CD4-positive, alpha-beta T cell treated with Interleukin-6 at 100 ng/mL for 8 hours (primary cell): Measurements from ENCODE around the gene MAGI2.
"Not testable (repeated sequence)": the region's sequence is repeated elsewhere in the genome, so short reads cannot be mapped to it uniquely, and the experiment has no call there.

Experiments used
- DNase-seq: peaks from one replicate; pipeline ENCODE4 v3.0.0-alpha.2; 2020; ENCODE audit warnings: mixed read lengths, low spot score

MAGI2 gene

DNA sequence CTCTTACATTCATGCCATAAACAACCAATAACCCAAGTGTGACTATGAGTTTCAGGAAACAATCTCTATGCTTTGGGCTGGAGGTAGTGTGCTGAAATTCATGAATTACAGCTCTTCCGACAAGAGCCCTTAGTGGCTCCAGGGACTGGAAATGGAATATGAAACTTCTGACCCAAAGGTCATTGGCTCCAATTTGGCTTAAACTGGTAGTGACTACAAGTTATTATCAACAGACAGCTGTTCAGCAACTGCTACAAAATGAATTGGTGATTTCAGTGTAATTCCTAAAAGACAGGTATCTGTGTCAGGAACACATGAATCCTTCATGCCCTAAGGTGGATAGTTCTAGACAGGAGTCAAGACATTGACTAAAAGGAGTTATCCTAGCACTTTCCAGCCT lies 909.5 kb downstream of the MAGI2 start:
- no peak for DNase-seq

DNA sequence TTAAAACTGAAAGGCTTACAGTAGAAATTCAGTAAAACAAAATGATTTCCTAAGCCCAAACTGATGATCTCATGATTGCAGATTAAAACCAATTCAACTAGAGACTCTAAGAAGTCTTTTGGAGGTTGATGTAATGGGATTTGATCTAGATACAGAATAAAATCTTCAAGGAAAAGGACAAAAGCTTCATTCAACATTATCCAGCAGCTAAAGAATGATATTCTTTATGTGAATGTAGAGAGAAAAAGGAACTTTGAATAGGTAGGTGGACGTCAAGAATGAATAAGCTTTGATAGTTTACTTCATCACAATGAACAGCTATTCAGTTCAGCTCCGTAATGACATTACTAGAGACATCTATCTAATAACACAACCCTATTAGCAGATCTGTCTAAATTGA lies 910.5 kb downstream of the MAGI2 start:
- no peak for DNase-seq

DNA sequence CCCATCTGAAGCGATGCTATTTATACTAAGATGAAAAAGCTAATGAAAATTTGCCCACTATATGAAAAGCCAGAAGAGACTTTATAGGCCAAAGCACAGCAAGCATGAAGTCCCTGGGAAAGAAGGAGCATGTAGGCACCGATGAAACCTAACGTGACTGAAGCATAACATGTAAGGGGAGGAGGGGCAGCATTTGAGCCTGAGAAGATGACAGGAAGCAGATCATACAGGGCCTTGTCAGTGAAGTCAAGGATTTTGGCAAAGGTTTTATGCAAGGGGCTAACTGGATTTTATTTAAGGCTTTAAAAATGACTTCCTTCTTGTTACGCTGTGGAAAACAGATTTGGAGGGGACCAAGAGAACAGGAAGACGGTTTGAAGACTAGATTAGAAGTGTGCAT lies 910.9 kb downstream of the MAGI2 start:
- DNase-seq = no peak

DNA sequence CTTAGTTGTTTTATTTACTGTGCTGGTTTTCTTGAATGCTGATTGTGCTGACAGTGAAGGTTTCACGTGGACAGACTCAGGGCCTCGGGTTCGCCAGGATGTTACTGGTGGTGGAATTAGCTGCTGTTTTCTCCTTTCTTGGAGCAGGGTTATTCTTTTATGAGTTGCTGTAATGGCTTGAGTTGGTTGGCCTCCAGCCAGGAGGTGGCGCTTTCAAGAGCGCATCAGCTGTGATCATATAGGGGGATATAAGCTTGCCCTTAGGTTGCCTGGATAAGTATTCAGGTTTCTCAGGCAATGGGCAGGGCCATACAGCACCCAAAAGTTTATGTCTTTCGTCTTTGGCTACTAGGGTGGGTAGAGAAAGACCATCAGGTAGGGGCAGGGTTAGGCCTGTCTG lies 913.6 kb downstream of the MAGI2 start:
- DNase-seq = no peak

DNA sequence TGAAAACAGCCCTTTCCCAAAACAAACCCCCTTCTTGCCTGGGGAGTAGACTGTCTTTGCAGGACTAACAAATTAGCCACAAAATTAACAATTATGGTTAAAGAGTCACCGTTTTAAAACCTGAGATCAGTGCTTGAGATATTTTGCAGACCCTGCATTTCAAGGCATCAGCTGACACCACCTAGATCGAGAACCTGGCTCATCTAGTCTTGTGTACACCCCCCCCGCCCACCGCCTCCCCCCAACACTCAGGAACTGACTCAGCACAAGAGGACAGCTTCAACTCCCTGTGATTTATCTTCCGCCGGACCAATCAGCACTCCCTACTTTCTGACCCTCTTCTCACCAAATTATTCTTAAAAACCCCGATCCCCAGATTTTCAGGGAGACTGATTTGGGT lies 917.8 kb downstream of the MAGI2 start:
- DNase-seq = no peak

DNA sequence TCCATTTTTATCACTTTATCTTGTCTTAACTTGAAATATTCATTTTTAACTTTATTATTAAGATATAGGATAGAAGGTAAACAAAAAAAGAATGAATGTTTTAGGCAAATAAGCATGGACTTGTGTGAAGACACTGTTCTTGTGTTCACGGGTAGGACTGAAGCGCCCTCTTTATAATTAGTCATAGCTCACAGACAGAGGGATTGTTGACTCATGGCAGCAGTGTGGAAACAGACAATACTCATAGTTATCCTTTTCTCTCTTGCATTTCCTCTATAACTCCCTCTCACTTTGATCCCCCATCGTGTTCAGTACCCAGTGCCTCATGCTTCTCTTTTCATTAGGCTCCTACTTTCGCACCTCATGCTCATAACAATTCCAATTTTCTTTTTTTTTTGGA lies 923.1 kb downstream of the MAGI2 start:
- no peak for DNase-seq

DNA sequence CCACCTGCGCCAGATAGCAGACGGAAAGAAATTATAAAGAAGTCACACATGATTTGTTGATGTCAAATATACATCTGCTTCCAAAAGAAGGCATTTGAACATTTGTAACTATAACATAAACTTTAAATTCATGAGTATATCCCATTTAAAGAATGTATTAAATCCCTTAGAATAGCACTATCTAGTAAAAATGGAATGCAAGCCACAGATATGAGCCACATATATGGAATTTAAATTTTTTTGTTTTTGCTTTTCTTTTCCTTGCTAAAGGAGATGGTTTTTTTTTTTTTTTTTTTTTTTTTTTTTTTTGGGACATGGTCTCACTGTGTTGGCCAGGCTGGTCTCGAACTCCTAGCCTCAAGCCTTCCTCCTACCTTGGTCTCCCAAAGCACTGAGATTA lies 924.1 kb downstream of the MAGI2 start:
- no peak for DNase-seq

DNA sequence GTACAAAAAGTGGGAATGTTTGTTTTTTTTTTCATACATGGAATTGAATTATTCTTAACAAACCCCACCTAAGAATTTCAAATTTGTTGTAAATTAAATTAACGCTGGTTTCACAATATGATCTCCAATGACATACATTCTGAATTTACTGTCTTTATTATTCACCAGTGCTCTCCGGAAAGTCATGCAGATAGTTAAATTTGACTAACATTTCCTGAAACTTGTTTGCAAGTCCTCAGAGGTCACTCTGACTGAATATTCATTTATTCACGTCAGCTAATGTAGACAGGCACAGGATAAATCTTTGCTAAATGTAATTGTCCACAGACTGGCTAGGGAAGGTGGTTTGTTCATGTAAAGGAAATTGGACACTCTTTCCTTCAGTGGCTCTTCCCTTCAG lies 924.5 kb downstream of the MAGI2 start:
- no peak for DNase-seq

DNA sequence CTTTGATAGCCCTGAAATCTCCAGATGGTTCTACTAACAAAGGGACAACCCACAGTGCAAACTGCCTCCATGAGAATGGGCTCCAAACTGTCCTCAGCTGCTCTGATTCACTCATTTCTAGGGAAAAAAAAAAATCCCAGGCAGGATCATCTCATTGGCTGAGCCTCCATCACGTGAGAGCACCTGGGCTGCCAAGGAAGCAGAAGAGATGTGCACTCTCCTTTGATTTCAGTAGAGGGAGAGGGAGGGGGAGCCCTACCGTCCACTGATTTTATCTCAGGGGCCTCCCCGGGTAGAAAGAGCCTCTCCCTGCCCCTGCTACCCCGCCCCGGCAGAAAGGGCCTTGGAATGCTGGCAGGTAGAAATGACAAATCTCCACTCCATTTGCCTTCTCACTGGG lies 929.5 kb downstream of the MAGI2 start:
- DNase-seq = no peak

DNA sequence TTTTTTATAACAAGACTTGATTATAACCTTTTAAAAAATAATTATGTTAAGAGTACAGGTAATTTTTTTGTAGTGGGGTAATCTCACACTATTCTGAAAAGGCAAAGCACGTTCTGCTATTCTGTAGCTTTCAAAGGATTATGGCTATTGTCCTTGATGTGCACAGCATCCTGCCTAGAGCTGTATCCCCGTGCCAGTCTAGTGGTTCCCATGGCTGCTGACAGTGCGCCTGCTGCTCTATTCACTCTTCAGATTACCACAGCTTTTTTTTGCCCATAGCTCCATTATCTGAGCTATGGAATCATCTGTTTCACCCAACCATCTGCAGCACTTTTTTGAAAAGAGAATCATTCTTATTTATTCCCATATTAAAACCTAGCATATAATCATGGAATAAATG lies 931.5 kb downstream of the MAGI2 start:
- DNase-seq = no peak

DNA sequence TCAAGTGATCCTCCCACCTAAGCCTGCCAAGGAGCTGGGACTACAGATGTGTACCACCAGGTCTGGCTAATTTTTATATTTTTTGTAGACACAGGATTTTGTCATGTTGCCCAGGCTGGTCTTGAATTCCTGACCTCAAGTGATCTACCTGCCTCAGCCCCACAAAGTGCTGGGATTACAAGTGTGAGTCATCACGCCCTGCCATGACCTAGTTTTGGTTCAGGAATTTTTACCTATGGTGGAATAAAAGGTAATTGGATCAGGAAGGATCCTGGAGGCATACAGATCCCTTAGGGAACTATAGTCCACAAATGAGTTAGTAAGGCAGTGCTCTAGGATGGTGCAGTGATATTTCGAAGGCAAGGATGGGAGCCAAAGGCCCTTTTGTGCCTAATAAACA lies 937.0 kb downstream of the MAGI2 start:
- no peak for DNase-seq

DNA sequence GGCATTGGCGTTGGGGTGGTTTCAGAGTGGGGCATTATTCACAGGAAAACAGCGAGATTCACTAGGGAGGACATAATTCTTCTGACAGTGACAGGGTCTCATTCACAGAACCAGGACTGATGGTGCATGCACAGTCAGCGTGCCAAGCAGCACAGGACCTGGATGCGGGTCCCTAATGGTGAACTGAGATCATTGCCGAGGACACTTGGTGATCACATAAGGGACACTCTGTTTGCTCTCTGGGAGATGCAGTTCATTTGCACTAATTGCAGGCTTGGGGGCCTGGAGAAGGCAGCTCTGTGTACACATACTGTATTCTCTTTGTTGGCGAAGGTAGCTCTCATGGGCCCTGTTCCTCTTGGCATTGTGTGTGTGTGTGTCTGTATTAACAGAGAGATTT lies 938.8 kb downstream of the MAGI2 start:
- no peak for DNase-seq

DNA sequence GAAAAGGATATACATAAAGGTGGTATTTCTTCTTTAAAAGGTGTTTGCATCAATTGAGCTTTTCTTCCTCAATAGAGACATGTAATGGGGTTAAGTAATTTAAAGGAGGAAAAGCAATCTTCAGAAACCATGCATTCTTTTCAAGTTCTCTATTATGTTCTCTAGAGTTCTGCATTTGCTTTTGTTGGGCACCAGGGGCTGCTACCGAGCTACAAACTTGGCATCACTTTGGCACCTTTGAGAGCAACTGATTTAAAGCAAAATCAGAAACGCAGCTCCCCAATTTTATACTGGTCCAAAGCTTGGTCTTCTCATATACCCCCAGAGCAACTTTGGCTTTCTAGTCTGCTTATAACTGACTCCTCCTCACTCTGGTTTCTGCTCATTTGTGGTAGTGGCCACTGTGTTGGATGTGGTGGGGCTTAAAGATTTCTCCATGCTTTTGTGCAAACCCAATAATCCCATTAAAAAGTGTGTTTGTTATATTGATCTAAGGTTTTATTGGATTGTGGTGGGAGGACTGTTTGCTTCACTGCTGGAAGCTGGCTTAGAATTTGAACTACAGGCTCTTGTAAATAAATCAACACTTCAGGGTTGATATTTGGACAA lies 942.8 kb downstream of the MAGI2 start:
- DNase-seq = no peak

DNA sequence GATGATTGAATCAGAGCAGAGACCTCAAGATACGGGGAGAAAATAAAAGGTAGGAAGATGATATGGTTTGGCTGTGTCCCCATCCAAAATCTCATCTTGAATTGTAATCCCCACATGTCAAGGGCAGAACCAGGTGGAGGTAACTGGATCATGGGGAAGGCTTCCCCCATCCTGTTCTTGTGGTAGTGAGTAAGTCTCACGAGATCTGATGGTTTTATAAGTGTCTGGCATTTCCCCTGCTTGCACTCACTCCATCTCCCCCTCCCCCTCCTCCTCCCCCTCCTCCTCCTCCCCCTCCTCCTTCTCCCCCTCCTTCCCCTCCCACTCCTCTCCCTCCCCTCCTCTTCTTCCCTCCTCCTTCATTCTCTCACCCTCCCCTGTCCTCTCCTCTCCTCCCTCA lies 950.2 kb downstream of the MAGI2 start:
- not testable (repeated sequence) for DNase-seq

DNA sequence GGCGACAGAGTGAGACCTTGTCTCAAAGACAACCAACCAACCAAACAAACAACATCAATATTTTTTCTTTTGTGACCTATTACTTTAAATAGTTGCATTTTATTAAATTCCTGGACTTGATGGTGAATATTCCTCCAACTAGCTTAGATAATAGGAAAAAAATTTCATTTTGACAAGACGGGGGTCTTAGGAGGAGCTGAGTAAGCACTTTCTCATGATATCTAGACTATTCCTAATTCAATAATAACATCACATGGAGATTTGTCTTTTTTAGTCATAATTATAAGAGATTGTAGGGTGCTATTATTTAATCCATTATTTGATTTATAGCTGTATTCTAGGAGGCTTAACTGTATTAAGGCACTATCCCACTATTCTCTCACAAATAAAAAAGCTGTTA lies 952.4 kb downstream of the MAGI2 start:
- DNase-seq = no peak

DNA sequence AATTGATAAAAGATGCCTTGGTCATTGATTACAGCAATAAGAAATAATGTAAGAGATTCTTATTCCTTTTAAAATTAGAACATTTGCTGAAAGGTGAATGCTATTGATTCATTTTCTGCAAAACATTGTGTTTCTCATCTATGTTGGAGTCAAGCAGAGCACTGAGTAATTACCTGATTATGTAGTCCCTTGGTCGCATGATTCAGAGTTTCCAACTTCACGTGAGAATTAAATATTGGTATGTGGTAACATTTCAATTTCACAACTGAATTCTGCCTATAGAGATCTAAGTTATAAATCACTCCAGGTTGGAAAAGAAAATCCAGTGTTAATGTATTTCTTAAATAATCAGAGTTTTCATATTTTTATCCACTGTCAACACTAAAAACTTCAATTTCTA lies 953.5 kb downstream of the MAGI2 start:
- no peak for DNase-seq

DNA sequence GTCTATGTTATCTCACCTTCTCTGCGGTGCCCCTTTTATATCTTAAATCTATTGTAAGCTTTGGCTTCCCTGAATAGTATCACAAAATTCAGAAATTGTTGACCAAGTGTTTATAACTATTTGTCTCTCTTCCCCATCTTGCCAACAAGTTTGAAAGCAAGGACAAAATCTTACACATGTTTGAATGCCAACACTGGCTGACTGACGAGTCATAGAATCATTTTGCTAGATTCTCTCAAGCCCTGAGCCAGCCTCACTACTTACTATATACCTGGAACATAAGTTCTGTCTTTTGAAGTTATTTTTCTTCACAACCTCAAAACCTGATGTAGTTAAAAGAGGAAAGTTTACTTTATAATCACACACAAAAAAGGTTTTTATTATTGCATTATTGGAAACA lies 954.2 kb downstream of the MAGI2 start:
- DNase-seq = no peak

DNA sequence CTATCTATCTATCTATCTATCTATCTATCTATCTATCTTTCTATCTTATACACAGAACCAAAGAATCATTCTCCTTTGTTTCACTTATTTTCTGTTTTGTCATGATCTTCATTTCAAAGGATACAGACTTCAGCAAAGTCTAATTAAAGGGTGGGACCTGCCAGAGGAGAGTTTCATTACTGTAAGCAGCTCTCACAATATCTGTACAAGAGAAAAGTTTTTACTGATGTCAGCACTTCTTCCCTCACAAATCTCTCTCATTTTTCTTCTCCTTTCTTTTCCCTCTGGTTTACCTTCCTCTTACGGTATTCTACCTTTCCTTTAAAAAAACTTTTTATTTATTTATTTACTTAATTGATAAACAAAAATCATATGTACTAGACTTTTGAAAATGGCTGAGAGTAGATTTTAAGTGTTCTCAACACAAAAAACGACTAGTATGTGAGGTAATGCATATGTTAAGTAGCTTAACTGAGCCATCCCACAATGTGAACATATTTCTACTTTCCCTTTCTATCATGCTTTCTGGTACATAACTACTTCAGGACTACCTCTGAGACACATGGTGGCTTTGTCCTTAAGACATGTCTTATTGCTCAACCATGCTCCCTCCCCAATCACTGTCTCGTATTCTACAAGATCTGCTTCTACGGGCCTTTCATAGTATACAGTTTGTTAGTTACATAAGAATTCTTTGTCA lies 955.6 kb downstream of the MAGI2 start:
- DNase-seq = no peak

DNA sequence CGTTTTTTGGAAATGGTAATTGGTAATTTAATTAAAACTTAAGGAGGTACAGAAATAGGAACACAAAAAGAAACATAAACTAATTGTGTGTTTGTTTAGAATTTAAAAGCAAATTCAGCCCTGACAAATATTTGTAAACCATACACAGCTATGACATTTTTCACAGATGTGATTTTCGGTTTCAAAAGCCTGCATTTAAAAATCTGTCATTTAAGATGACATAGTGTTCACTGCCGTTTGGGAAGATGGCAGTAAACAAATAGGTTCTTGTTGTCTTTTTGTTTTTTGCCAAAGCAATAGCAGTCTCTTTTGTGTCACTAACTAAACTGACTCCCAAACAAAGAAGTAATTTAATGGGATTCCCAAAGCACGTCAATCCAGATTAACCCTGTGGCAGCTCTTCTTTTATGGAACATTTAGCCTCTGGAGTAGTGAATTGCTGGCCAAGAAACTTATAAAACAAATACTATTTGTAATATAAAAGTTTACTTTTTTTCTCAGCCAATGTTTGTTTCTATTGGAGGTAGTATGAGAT lies 957.3 kb downstream of the MAGI2 start:
- no peak for DNase-seq

DNA sequence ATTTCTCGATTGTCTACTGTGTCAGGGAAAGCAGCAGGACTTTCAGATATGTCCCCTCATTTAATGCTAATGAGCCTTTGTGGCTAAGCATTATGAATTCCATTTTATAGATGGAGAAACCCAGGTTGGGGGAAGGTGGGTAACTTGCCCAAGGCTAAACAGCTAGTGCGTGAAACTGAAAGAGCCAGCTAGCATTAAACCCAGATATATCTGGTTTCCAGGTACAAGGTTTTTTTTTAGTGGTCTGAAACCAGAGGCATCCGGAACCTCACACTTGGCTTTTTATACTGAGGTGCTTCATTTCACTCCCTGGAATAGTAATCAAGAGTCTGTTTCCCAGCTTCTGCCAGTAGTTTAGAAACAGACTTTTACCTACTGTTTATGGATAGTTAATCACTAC lies 960.1 kb downstream of the MAGI2 start:
- no peak for DNase-seq

DNA sequence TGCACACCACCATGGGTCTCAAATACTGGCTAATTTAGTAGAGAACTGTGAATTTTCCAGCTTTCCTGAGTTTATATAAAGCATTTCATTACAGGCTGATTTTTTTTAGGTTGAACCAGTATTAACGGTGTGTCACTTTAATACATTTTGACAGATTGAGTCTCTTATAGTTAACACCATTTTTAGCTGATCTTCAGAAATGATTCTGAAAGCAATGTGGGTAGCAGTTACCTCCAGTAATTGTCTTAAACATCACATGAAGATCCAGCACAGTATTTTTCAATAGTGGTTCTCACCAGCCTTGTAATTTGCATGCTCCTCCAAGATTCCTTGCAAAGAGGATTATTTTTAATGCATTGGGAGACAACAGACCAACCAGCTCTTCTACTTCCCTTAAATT lies 961.3 kb downstream of the MAGI2 start:
- DNase-seq = no peak

DNA sequence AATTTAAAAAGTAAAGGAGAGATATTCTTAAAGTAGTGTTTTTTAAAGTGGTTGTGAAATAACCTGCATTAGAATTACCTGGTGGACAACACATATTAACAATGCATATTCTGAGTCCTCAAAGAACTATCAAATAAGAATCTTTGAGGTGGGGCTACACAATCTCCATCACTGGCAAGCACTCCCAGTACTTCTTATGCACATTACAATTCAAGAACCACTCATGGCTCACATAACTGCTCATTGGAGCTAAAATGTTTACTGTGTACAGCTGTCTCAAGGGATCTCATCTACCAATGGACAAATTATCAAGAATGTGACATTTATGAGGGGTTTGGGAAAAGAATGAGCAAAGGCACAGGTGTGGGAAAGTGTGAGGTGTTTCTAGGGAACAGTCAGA lies 962.9 kb downstream of the MAGI2 start:
- no peak for DNase-seq

DNA sequence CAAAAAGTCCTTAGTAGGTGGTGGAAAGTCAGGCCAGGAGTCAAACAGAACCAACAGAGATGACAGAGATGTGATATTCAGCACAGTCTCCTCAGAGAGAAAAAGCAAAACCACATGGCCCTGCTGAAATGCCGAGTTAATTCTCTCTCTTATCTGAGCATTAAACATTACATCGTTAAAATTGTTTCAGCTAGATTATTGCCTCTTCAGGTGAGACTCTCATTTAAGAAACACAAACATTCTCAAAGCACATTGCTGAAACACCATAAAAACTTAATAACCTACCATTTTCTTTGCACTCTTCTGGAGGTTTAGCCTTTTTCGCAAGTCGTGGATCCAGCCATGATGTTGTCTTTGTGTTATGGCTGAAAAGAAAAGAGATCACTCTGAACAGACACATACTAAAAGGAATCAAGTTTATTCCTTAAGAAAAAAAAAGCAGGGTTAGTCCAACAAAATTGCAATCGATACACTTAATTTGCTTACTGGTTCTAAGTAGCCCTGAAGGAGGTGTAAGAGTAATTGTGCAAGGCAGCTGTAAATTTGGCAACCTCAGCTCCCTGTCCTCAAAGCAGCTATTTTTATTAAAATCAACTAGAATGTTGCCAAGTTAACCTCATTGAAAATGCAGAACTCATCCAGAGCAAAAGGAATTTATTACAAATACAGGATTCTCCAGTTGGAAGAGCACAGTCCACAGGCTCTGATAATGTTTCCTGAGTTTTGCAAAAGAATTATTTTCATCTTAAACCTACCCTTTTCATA lies 963.8 kb downstream of the MAGI2 start:
- DNase-seq = no peak
